HCT116 (cell line): ENCODE results near the gene TRIM67. TPM values are rescaled to one million over a fixed set of nuclear protein-coding genes. Genes with fewer than 3 reads are reported as not detected.

Experiments
- ATAC-seq: fragments of 200-7000 bp; cut with Tn5 transposase; 2 replicates; pipeline ENCODE4 v1.9.1; 2020; ENCODE audit warnings: mild to moderate bottlenecking, moderate library complexity
- BruUV-seq: library from RNA; stranded (reverse); fragments of 400-500 nt; replicated peaks from 2 replicates; lab custom pipeline; 2021; lab: Mats Ljungman, UMichigan
- CTCF ChIA-PET: fragments of 300-600 bp; sonication (Branson Sonifier 250); formaldehyde crosslinking; loops from one replicate; lab custom pipeline; 2021; ENCODE audit warnings: antibody characterized with exemption; lab: Charles Lee
- POLR2A ChIA-PET: fragments of 300-600, 350-600 bp; sonication (Branson Sonifier 250); formaldehyde crosslinking; loops from one replicate; lab custom pipeline; 2021; ENCODE audit warnings: antibody characterized with exemption; lab: Charles Lee
- RAD21 ChIA-PET, 2 experiments: fragments of 300-600 bp; sonication (Branson Sonifier 250); formaldehyde crosslinking; loops; one replicate each; lab custom pipeline; 2023; ENCODE audit warnings: low total read pairs in 2 of 2; ENCODE audit not compliant: uncharacterized antibody in 2 of 2, unreplicated experiment in 2 of 2, low non-redundant PET in 1 of 2; lab: Charles Lee
- DNase-seq: peaks from one replicate; pipeline ENCODE4 v3.0.0-alpha.2; 2010; ENCODE audit warnings: low read depth, low spot score
- H2AFZ ChIP-seq: fragments of 200-600 bp; shearing (Covaris generic), sonication (generic); 2 replicates; pipeline ENCODE4 v1.6.1; 2017; ENCODE audit warnings: low read depth, mixed run types, mixed read lengths, antibody characterized with exemption, low read length; ENCODE audit not compliant: poor library complexity, severe bottlenecking
- H3K27ac ChIP-seq: 2 replicates; pipeline ENCODE4 v1.5.1; 2012; ENCODE audit warnings: low read depth, low read length
- H3K27me3 ChIP-seq: fragments of 200-600 bp; sonication (generic); 2 replicates; pipeline ENCODE4 v1.6.1; 2016; ENCODE audit warnings: mixed run types, low read length, mixed read lengths; ENCODE audit not compliant: insufficient read depth
- H3K36me3 ChIP-seq, 2 experiments: fragments of 200-500 bp in 1 of 2; fragments of 200-600 bp in 1 of 2; sonication (Bioruptor generic) in 1 of 2; sonication (generic) in 1 of 2; 2 replicates each; pipeline versions ENCODE4 v1.5.1 to v1.6.1; 2014 to 2016; ENCODE audit warnings: low read length in 2 of 2, inconsistent platforms in 1 of 2, mixed read lengths in 1 of 2, mixed run types in 1 of 2; ENCODE audit not compliant: insufficient read depth in 2 of 2, control insufficient read depth in 1 of 2
- H3K4me1 ChIP-seq, 2 experiments: fragments of 200-600 bp in 1 of 2; sonication (generic) in 1 of 2; 2 replicates each; pipeline versions ENCODE4 v1.5.1 to v1.6.1; 2012 to 2017; ENCODE audit warnings: low read length in 2 of 2, inconsistent platforms in 1 of 2, mild to moderate bottlenecking in 1 of 2, mixed read lengths in 1 of 2, mixed run types in 1 of 2, moderate library complexity in 1 of 2; ENCODE audit not compliant: insufficient read depth in 2 of 2, control insufficient read depth in 1 of 2
- H3K4me2 ChIP-seq: fragments of 200-600 bp; sonication (generic); 2 replicates; pipeline ENCODE4 v1.6.1; 2017; ENCODE audit warnings: mixed run types, low read length, mixed read lengths
- H3K4me3 ChIP-seq, 2 experiments: fragments of 200-600 bp in 1 of 2; sonication (generic) in 1 of 2; replicated peaks in 1 of 2; 2 replicates each; pipeline ENCODE4 v1.5.1; 2011 to 2016; ENCODE audit warnings: low read length in 2 of 2, control low read depth in 1 of 2, low read depth in 1 of 2, mild to moderate bottlenecking in 1 of 2, mixed read lengths in 1 of 2, mixed run types in 1 of 2
- H3K79me2 ChIP-seq: fragments of 200-600 bp; sonication (generic); 2 replicates; pipeline ENCODE4 v1.6.1; 2017; ENCODE audit warnings: mild to moderate bottlenecking, mixed run types, low read length, moderate library complexity, mixed read lengths; ENCODE audit not compliant: insufficient read depth
- H3K9ac ChIP-seq: fragments of 200-600 bp; sonication (generic); 2 replicates; pipeline ENCODE4 v1.6.1; 2016; ENCODE audit warnings: low read length, mixed read lengths
- H3K9me2 ChIP-seq: fragments of 200-600 bp; sonication (generic), shearing (Covaris generic); 2 replicates; pipeline ENCODE4 v1.6.1; 2017; ENCODE audit warnings: mixed run types, mild to moderate bottlenecking, moderate library complexity; ENCODE audit not compliant: insufficient read depth
- H3K9me3 ChIP-seq, 2 experiments: fragments of 200-500 bp in 1 of 2; fragments of 200-600 bp in 1 of 2; sonication (Bioruptor generic) in 1 of 2; sonication (generic) in 1 of 2; 2 replicates each; pipeline ENCODE4 v1.6.1; 2014 to 2017; ENCODE audit warnings: low read length in 2 of 2, mixed read lengths in 2 of 2, inconsistent platforms in 1 of 2, low read depth in 1 of 2, mild to moderate bottlenecking in 1 of 2, mixed run types in 1 of 2, moderate library complexity in 1 of 2; ENCODE audit not compliant: control insufficient read depth in 1 of 2, insufficient read depth in 1 of 2
- H4K20me1 ChIP-seq: fragments of 200-600 bp; sonication (generic), shearing (Covaris generic); 2 replicates; pipeline ENCODE4 v1.6.1; 2017; ENCODE audit warnings: mixed run types, mild to moderate bottlenecking, moderate library complexity; ENCODE audit not compliant: insufficient read depth
- ATF3 ChIP-seq: IDR thresholded peaks from 2 replicates; pipeline ENCODE4 v1.6.1; 2012
- CBX3 ChIP-seq: IDR thresholded peaks from 2 replicates; pipeline ENCODE4 v1.6.1; 2012; ENCODE audit warnings: low read depth
- CTCF ChIP-seq, 3 experiments: fragments of 200-600 bp in 1 of 3; sonication (generic) in 1 of 3; IDR thresholded peaks in 2 of 3; conservative IDR thresholded peaks in 1 of 3; 2 replicates each; pipeline ENCODE4 v1.5.1; 2012 to 2017; ENCODE audit warnings: low read depth in 2 of 3, low read length in 2 of 3, antibody characterized with exemption in 1 of 3, borderline replicate concordance in 1 of 3, control low read depth in 1 of 3, mild to moderate bottlenecking in 1 of 3, mixed read lengths in 1 of 3, mixed run types in 1 of 3, moderate library complexity in 1 of 3; ENCODE audit not compliant: insufficient read depth in 1 of 3
- ELF1 ChIP-seq: IDR thresholded peaks from 2 replicates; pipeline ENCODE4 v1.6.1; 2012; ENCODE audit warnings: low read depth, borderline replicate concordance
- EZH2 ChIP-seq: fragments of 200-600 bp; sonication (generic); IDR thresholded peaks from 2 replicates; pipeline ENCODE4 v1.6.1; 2017; ENCODE audit warnings: antibody characterized with exemption, mixed run types
- EZH2phosphoT487 ChIP-seq: fragments of 200-600 bp; IDR thresholded peaks from 2 replicates; pipeline ENCODE4 v1.6.1; 2018; ENCODE audit warnings: antibody characterized with exemption, borderline replicate concordance
- FOSL1 ChIP-seq: IDR thresholded peaks from 2 replicates; pipeline ENCODE4 v1.6.1; 2012; ENCODE audit warnings: low read depth
- JUND ChIP-seq: IDR thresholded peaks from 2 replicates; pipeline ENCODE4 v1.6.1; 2012
- MAX ChIP-seq: IDR thresholded peaks from 2 replicates; pipeline ENCODE4 v1.6.1; 2012
- POLR2AphosphoS5 ChIP-seq: IDR thresholded peaks from 2 replicates; pipeline ENCODE4 v1.6.1; 2011; ENCODE audit warnings: mild to moderate bottlenecking, low read depth, low read length, moderate library complexity
- RAD21 ChIP-seq: IDR thresholded peaks from 2 replicates; pipeline ENCODE4 v1.6.1; 2012; ENCODE audit warnings: low read depth, mild to moderate bottlenecking
- REST ChIP-seq: IDR thresholded peaks from 2 replicates; pipeline ENCODE4 v1.6.1; 2012; ENCODE audit warnings: low read depth
- SIN3A ChIP-seq: IDR thresholded peaks from 2 replicates; pipeline ENCODE4 v1.6.1; 2012; ENCODE audit warnings: low read depth
- SP1 ChIP-seq: IDR thresholded peaks from 2 replicates; pipeline ENCODE4 v1.6.1; 2012; ENCODE audit warnings: low read depth
- TCF7L2 ChIP-seq: IDR thresholded peaks from 2 replicates; pipeline ENCODE4 v1.7.0; 2011; ENCODE audit warnings: borderline replicate concordance, inconsistent platforms; ENCODE audit not compliant: insufficient read depth, insufficient read length; ENCODE audit errors: extremely low read depth
- YY1 ChIP-seq: IDR thresholded peaks from 2 replicates; pipeline ENCODE4 v1.6.1; 2011; ENCODE audit warnings: low read length, low read depth, moderate library complexity, mild to moderate bottlenecking; ENCODE audit not compliant: insufficient replicate concordance; ENCODE audit errors: extremely low read depth
- ZBTB33 ChIP-seq: IDR thresholded peaks from 2 replicates; pipeline ENCODE4 v1.6.1; 2011; ENCODE audit warnings: mild to moderate bottlenecking, low read length, moderate library complexity; ENCODE audit not compliant: insufficient replicate concordance; ENCODE audit errors: extremely low read depth
- intact Hi-C: fragments of 100-400 bp; cut with micrococcal nuclease; formaldehyde crosslinking; loops from 2 replicates; pipeline ENCODE4 v1.10.0; 2022
- total RNA-seq: library from RNA; stranded (reverse); gene quantifications from one replicate; pipeline ENCODE4 v1.2.1, GENCODE V29; 2021; ENCODE audit not compliant: unreplicated experiment

The TRIM67 gene
- total RNA-seq, 1 experiment from 2014 or later: 0.02 TPM

- ChIA-PET POLR2A (no interaction called here), CTCF (no interaction called here), RAD21 (no interaction called here)
- TF ChIP-seq RAD21: no peak
- TF ChIP-seq ATF3: no peak
- TF ChIP-seq REST: no peak
- TF ChIP-seq JUND: no peak
- no peak for TF ChIP-seq CTCF (IDR thresholded peaks at IDR 0.05 in 2 of 3, conservative IDR thresholded peaks at IDR 0.05 in 1 of 3; ENCODE audit: borderline replicate concordance in 1 of 3, insufficient read depth in 1 of 3, low read depth in 2 of 3, low read length in 2 of 3)
- no peak for TF ChIP-seq POLR2AphosphoS5
- no peak for TF ChIP-seq FOSL1
- TF ChIP-seq EZH2: no peak
- no peak for TF ChIP-seq ELF1
- TF ChIP-seq EZH2phosphoT487: no peak
- no peak for TF ChIP-seq ZBTB33
- no peak for TF ChIP-seq MAX
- no peak for TF ChIP-seq TCF7L2
- no peak for TF ChIP-seq CBX3
- no peak for TF ChIP-seq SIN3A
- TF ChIP-seq SP1: no peak
- no peak for TF ChIP-seq YY1
- Histone ChIP-seq H3K4me2 (no peak overlapping the region), H3K27ac (no peak overlapping the region), H3K4me1 (0 out of 4 replicates have a peak, but pooled peaks cover 0 to 4% of the 10 kb centered on the region in 2 experiments), H3K9ac (no peak overlapping the region), H3K4me3 (no peak overlapping the region), H3K9me2 (no peaks in the 10 kb centered on the region), H3K27me3 (peaks cover 8% of the 10 kb centered on the region; the same call in 1 of the 2 replicates), H3K36me3 (no peaks in the 10 kb centered on the region), H4K20me1 (no peaks in the 10 kb centered on the region), H3K79me2 (no peaks in the 10 kb centered on the region), H3K9me3 (no peaks in the 10 kb centered on the region), H2AFZ (no peak overlapping the region)
- ATAC-seq (peak; percentile 15; the same call in 1 of the 2 replicates), DNase-seq (no peak)
- intact Hi-C loops: no loop called here
- no TSS peak for BruUV-seq
These were observed 33.1 kb downstream of the TRIM67 start for GRCh38 chr1:231194843-231195516.
